CD4-positive, alpha-beta memory T cell (primary cell): ENCODE measurements around the gene ACOT4. TPM values are rescaled to one million over a fixed set of nuclear protein-coding genes. Genes with fewer than 3 reads are reported as not detected.
"Not testable (repeated sequence)": the region's sequence is repeated elsewhere in the genome, so short reads cannot be mapped to it uniquely, and the experiment has no call there.

Source experiments
- CTCF ChIA-PET: fragments of 350-600 bp; sonication (Branson Sonifier 250); formaldehyde crosslinking; loops from one replicate; lab custom pipeline; 2021; ENCODE audit warnings: inconsistent platforms; ENCODE audit not compliant: partially characterized antibody; lab: Charles Lee
- POLR2A ChIA-PET: fragments of 350-600 bp; sonication (Branson Sonifier 250); formaldehyde crosslinking; loops from one replicate; lab custom pipeline; 2021; ENCODE audit not compliant: partially characterized antibody; lab: Charles Lee
- DNase-seq, 5 donors: peaks; one replicate each; pipeline versions ENCODE4 v3.0.0 to v3.0.0-alpha.2; 2020 to 2022; ENCODE audit warnings: mixed read lengths in 1 of 5
- H3K27ac ChIP-seq: one replicate; pipeline ENCODE4 v1.7.0; 2013; ENCODE audit warnings: low read depth, low read length
- H3K27me3 ChIP-seq: 2 replicates; pipeline ENCODE4 v1.7.0; 2013; ENCODE audit warnings: mild to moderate bottlenecking, low read length, moderate library complexity; ENCODE audit not compliant: insufficient read depth
- H3K36me3 ChIP-seq: 2 replicates; pipeline ENCODE4 v1.7.0; 2013; ENCODE audit warnings: mild to moderate bottlenecking, low read length, moderate library complexity; ENCODE audit not compliant: insufficient read depth
- H3K4me1 ChIP-seq: 2 replicates; pipeline ENCODE4 v1.7.0; 2013; ENCODE audit warnings: mild to moderate bottlenecking, low read length, moderate library complexity; ENCODE audit not compliant: insufficient read depth
- H3K4me3 ChIP-seq, 2 donors: one replicate each; pipeline ENCODE4 v1.7.0; 2013; ENCODE audit warnings: low read length in 2 of 2, mild to moderate bottlenecking in 1 of 2
- H3K9me3 ChIP-seq, 2 donors: one replicate each; pipeline ENCODE4 v1.7.0; 2013; ENCODE audit warnings: low read length in 2 of 2, control low read depth in 1 of 2; ENCODE audit not compliant: control insufficient read depth in 1 of 2
- H3K27ac Mint-ChIP-seq, 7 donors: one replicate each; pipeline ENCODE4 v1.8.0; 2020 to 2021; ENCODE audit warnings: mixed read lengths in 7 of 7, mild to moderate bottlenecking in 6 of 7, inconsistent platforms in 3 of 7, moderate library complexity in 3 of 7
- H3K27me3 Mint-ChIP-seq, 2 donors: one replicate each; pipeline ENCODE4 v1.8.0; 2020 to 2021; ENCODE audit warnings: mixed read lengths in 2 of 2
- H3K36me3 Mint-ChIP-seq, 2 donors: one replicate each; pipeline ENCODE4 v1.8.0; 2020 to 2021; ENCODE audit warnings: mixed read lengths in 2 of 2, inconsistent platforms in 1 of 2, mild to moderate bottlenecking in 1 of 2
- H3K4me1 Mint-ChIP-seq, 4 donors: one replicate each; pipeline ENCODE4 v1.8.0; 2020 to 2021; ENCODE audit warnings: mixed read lengths in 4 of 4, mild to moderate bottlenecking in 1 of 4
- H3K4me3 Mint-ChIP-seq, 8 donors: one replicate each; pipeline ENCODE4 v1.8.0; 2020 to 2021; ENCODE audit warnings: mixed read lengths in 8 of 8, mild to moderate bottlenecking in 7 of 8, moderate library complexity in 6 of 8, inconsistent platforms in 3 of 8
- H3K9me3 Mint-ChIP-seq, 8 donors: one replicate each; pipeline ENCODE4 v1.8.0; 2020 to 2021; ENCODE audit warnings: mixed read lengths in 8 of 8, mild to moderate bottlenecking in 5 of 8, inconsistent platforms in 3 of 8, moderate library complexity in 1 of 8
- intact Hi-C: fragments of 100-400 bp; cut with micrococcal nuclease; formaldehyde crosslinking; loops from one replicate; pipeline ENCODE4 v1.15.1; 2023
- polyA plus RNA-seq, 2 donors: library from polyadenylated mRNA; unstranded; fragments of 300-500 nt; fragmentation: Illumina TruSeq; gene quantifications; one replicate each; pipeline ENCODE4 v1.2.3, GENCODE V29; 2021
- total RNA-seq, 2 experiments: library from RNA; stranded (reverse); gene quantifications; one replicate each; pipeline ENCODE4 v1.2.3, GENCODE V29; 2021

ACOT4 gene
- total and polyA plus RNA-seq, 4 experiments from 2014 or later, result 1.2 to 8.1 (median 3.3) TPM

GRCh38 chr14:73558238-73558637 is 33.4 kb upstream of the ACOT4 start:
- H3K36me3 ChIP-seq, H3K9me3 ChIP-seq, intact Hi-C loops, H3K27ac ChIP-seq, DNase-seq, CTCF ChIA-PET, H3K4me3 ChIP-seq, H3K4me1 Mint-ChIP-seq, H3K4me3 Mint-ChIP-seq, POLR2A ChIA-PET, H3K27ac Mint-ChIP-seq, H3K27me3 ChIP-seq, H3K4me1 ChIP-seq, H3K27me3 Mint-ChIP-seq: not testable (repeated sequence)
- Mint-ChIP-seq H3K9me3 (peaks cover 0 to 12% (median 7%) of the 10 kb centered on the region in 8 donors), H3K36me3 (peaks cover 4 to 14% of the 10 kb centered on the region in 2 donors)

GRCh38 chr14:73562256-73562655 is 29.4 kb upstream of the ACOT4 start:
- intact Hi-C loops, H3K4me3 Mint-ChIP-seq, H3K27me3 Mint-ChIP-seq: not testable (repeated sequence)

GRCh38 chr14:73562696-73563095 is 29.0 kb upstream of the ACOT4 start:
- H3K27me3 ChIP-seq, H3K27me3 Mint-ChIP-seq, H3K36me3 ChIP-seq, H3K27ac ChIP-seq, CTCF ChIA-PET, intact Hi-C loops, H3K9me3 ChIP-seq, DNase-seq, H3K4me3 ChIP-seq: not testable (repeated sequence)
- Mint-ChIP-seq H3K4me1 (peaks cover 15 to 25% (median 20%) of the 10 kb centered on the region in 4 donors), H3K4me3 (peak overlapping the region in 1 of 8 donors; percentile 1), H3K27ac (peak overlapping the region in 1 of 7 donors; percentile 6), H3K9me3 (peaks cover 0 to 12% (median 4%) of the 10 kb centered on the region in 8 donors), H3K36me3 (peaks cover 18 to 29% of the 10 kb centered on the region in 2 donors)
- POLR2A ChIA-PET, result interaction anchor here (0.6 kb wide), 1 partner anchor 48 kb away, joined by 3 read pairs; no protein-coding TSS in a partner anchor
- peaks cover 20% of the 10 kb centered on the region for H3K4me1 ChIP-seq

More at GRCh38 chr14:73562256-73562655, 29.4 kb upstream of the ACOT4 start:
- CTCF ChIA-PET, H3K9me3 ChIP-seq, DNase-seq, H3K27me3 ChIP-seq, POLR2A ChIA-PET, H3K36me3 ChIP-seq, H3K4me3 ChIP-seq, H3K27ac ChIP-seq, H3K27ac Mint-ChIP-seq: not testable (repeated sequence)
- Mint-ChIP-seq H3K4me1 (peaks cover 11 to 21% (median 15%) of the 10 kb centered on the region in 4 donors), H3K9me3 (peaks cover 0 to 12% (median 4%) of the 10 kb centered on the region in 8 donors), H3K36me3 (peaks cover 18 to 25% of the 10 kb centered on the region in 2 donors)
- peaks cover 15% of the 10 kb centered on the region for H3K4me1 ChIP-seq

- H3K4me1 Mint-ChIP-seq, result peaks cover 27 to 55% (median 42%) of the 10 kb centered on the region in 4 donors
- H3K4me1 ChIP-seq, result peaks cover 45% of the 10 kb centered on the region
- H3K27ac ChIP-seq, H3K9me3 ChIP-seq, H3K27me3 ChIP-seq, H3K27ac Mint-ChIP-seq, H3K27me3 Mint-ChIP-seq, DNase-seq, H3K4me3 ChIP-seq, H3K36me3 ChIP-seq, intact Hi-C loops: not testable (repeated sequence)
- POLR2A ChIA-PET, result interaction anchor here (1.0 to 4.8 kb wide), 3 partner anchors 25 to 75 kb away, joined by 3 to 71 read pairs (median 48); partner anchors contain the start of genes ACOT4, ACOT6 and RIOX1
- peak overlapping the region in 1 of 8 donors; percentile 1 for H3K4me3 Mint-ChIP-seq
- CTCF ChIA-PET, result interaction anchor here (4.8 to 5.5 kb wide), 2 partner anchors 46 to 58 kb away, joined by 33 to 90 read pairs; partner anchors contain the start of gene ACOT6
- H3K36me3 Mint-ChIP-seq, result peaks cover 26 to 30% of the 10 kb centered on the region in 2 donors
- H3K9me3 Mint-ChIP-seq, result peaks cover 0 to 12% (median 4%) of the 10 kb centered on the region in 8 donors
Measured at GRCh38 chr14:73566431-73566830, 25.2 kb upstream of the ACOT4 start.

GRCh38 chr14:73566935-73567334 is 24.7 kb upstream of the ACOT4 start:
- intact Hi-C loops, H3K9me3 Mint-ChIP-seq, DNase-seq, H3K27ac ChIP-seq, H3K27me3 ChIP-seq, H3K4me3 ChIP-seq, H3K27me3 Mint-ChIP-seq, H3K36me3 ChIP-seq, H3K9me3 ChIP-seq: not testable (repeated sequence)
- ChIA-PET CTCF (interaction anchor here (1.0 to 5.5 kb wide), 3 partner anchors 23 to 59 kb away, joined by 3 to 90 read pairs (median 33); partner anchors contain the start of gene ACOT6), POLR2A (interaction anchor here (1.0 to 4.8 kb wide), 5 partner anchors 25 to 320 kb away, joined by 3 to 71 read pairs (median 3); partner anchors contain the start of genes ACOT4, ACOT6, RIOX1 and ZNF410)
- Mint-ChIP-seq H3K27ac (peak overlapping the region in 5 of 7 donors; percentile 59 to 98 (median 80)), H3K36me3 (peaks cover 26 to 27% of the 10 kb centered on the region in 2 donors), H3K4me1 (peaks cover 27 to 55% (median 42%) of the 10 kb centered on the region in 4 donors), H3K4me3 (peak overlapping the region in 7 of 8 donors; percentile 18 to 95 (median 92))
- H3K4me1 ChIP-seq, result peaks cover 46% of the 10 kb centered on the region

- Mint-ChIP-seq H3K9me3 (peaks cover 0 to 5% (median 4%) of the 10 kb centered on the region in 8 donors), H3K4me3 (peak overlapping the region; percentile 81 to 96 (median 94)), H3K4me1 (peaks cover 27 to 55% (median 42%) of the 10 kb centered on the region in 4 donors), H3K27me3 (no peaks in the 10 kb centered on the region), H3K36me3 (peaks cover 25 to 26% of the 10 kb centered on the region in 2 donors), H3K27ac (peak overlapping the region; percentile 19 to 98 (median 95))
- no peaks in the 10 kb centered on the region for H3K36me3 ChIP-seq
- no peak for DNase-seq
- H3K4me3 ChIP-seq, result peak overlapping the region in 1 of 2 donors; percentile 14
- ChIA-PET POLR2A (interaction anchor here (1.0 to 4.8 kb wide), 6 partner anchors 24 to 319 kb away, joined by 3 to 71 read pairs (median 26); partner anchors contain the start of genes ACOT4, ACOT6, RIOX1 and ZNF410), CTCF (interaction anchor here (1.0 to 5.5 kb wide), 3 partner anchors 22 to 59 kb away, joined by 3 to 90 read pairs (median 33); partner anchors contain the start of gene ACOT6)
- H3K27ac ChIP-seq, result no peak overlapping the region
- no peaks in the 10 kb centered on the region for H3K9me3 ChIP-seq
- H3K4me1 ChIP-seq, result peaks cover 46% of the 10 kb centered on the region
- no peaks in the 10 kb centered on the region for H3K27me3 ChIP-seq
- intact Hi-C loops, result no loop called here
Measured at GRCh38 chr14:73567358-73567757, 24.3 kb upstream of the ACOT4 start.
